HEK293 (cell line): ENCODE results near the gene ZNF423.

Experiments
- CTCF ChIA-PET: fragments of 350-600 bp; formaldehyde crosslinking; extraction: SDS; loops from one replicate; lab custom pipeline; 2021; ENCODE audit warnings: antibody characterized with exemption; lab: Yijun Ruan, JAX
- POLR2A ChIA-PET: fragments of 300-600 bp; formaldehyde crosslinking; extraction: SDS; loops from one replicate; lab custom pipeline; 2020; ENCODE audit warnings: antibody characterized with exemption, inconsistent platforms; lab: Yijun Ruan, JAX
- H3K27ac ChIP-seq: fragments of 200-500 bp; sonication (Bioruptor generic); 2 replicates; pipeline ENCODE4 v1.5.1; 2014; ENCODE audit warnings: low read depth, low read length, control low read depth, inconsistent platforms; ENCODE audit errors: extremely low read depth
- H3K36me3 ChIP-seq, 2 experiments: fragments of 200-500 bp in 1 of 2; sonication (Bioruptor generic) in 1 of 2; 1 replicate in 1 of 2; 2 replicates in 1 of 2; pipeline ENCODE4 v1.5.1; 2014 to 2017; ENCODE audit warnings: inconsistent platforms in 2 of 2, low read length in 2 of 2; ENCODE audit not compliant: control insufficient read depth in 2 of 2, insufficient read depth in 1 of 2
- H3K4me1 ChIP-seq: fragments of 200-500 bp; sonication (Bioruptor generic); 2 replicates; pipeline ENCODE4 v1.5.1; 2014; ENCODE audit warnings: mild to moderate bottlenecking, low read length, inconsistent platforms; ENCODE audit not compliant: control insufficient read depth, insufficient read depth
- H3K4me3 ChIP-seq: 2 replicates; pipeline ENCODE4 v1.5.1; 2011; ENCODE audit warnings: low read depth, mild to moderate bottlenecking, control low read depth, low read length, moderate library complexity
- H3K9me3 ChIP-seq: fragments of 200-500 bp; sonication (Bioruptor generic); 2 replicates; pipeline ENCODE4 v1.5.1; 2014; ENCODE audit warnings: low read depth, low read length, inconsistent platforms; ENCODE audit not compliant: control insufficient read depth, insufficient read depth
- EGR2 ChIP-seq: fragments of 450-650 bp; formaldehyde crosslinking; IDR thresholded peaks from 2 replicates; pipeline ENCODE4 v1.5.1; 2016; ENCODE audit warnings: low read depth, missing biosample characterization, missing genetic modification characterization
- FEZF1 ChIP-seq: fragments of 450-650 bp; formaldehyde crosslinking; IDR thresholded peaks from 2 replicates; pipeline ENCODE4 v1.5.1; 2016; ENCODE audit warnings: missing biosample characterization, missing genetic modification characterization
- GLIS1 ChIP-seq: fragments of 450-650 bp; formaldehyde crosslinking; IDR thresholded peaks from 2 replicates; pipeline ENCODE4 v1.5.1; 2016; ENCODE audit warnings: missing biosample characterization, missing genetic modification characterization
- ZBTB17 ChIP-seq: fragments of 450-650 bp; formaldehyde crosslinking; IDR thresholded peaks from 2 replicates; pipeline ENCODE4 v1.5.1; 2016; ENCODE audit warnings: missing biosample characterization, missing genetic modification characterization
- ZFP69B ChIP-seq: fragments of 450-650 bp; formaldehyde crosslinking; IDR thresholded peaks from 2 replicates; pipeline ENCODE4 v1.5.1; 2016; ENCODE audit warnings: missing biosample characterization, missing genetic modification characterization
- ZNF16 ChIP-seq: fragments of 450-650 bp; formaldehyde crosslinking; IDR thresholded peaks from 2 replicates; pipeline ENCODE4 v1.5.1; 2016; ENCODE audit warnings: low read depth, missing biosample characterization, missing genetic modification characterization
- ZNF202 ChIP-seq: fragments of 450-650 bp; formaldehyde crosslinking; IDR thresholded peaks from 2 replicates; pipeline ENCODE4 v1.5.1; 2016; ENCODE audit warnings: missing biosample characterization, missing genetic modification characterization, borderline replicate concordance
- ZNF501 ChIP-seq: fragments of 450-650 bp; formaldehyde crosslinking; IDR thresholded peaks from 2 replicates; pipeline ENCODE4 v1.5.1; 2016; ENCODE audit warnings: missing biosample characterization, missing genetic modification characterization
- ZNF549 ChIP-seq: fragments of 450-650 bp; IDR thresholded peaks from 2 replicates; pipeline ENCODE4 v1.5.1; 2018; ENCODE audit warnings: missing biosample characterization, missing genetic modification characterization, mild to moderate bottlenecking, inconsistent platforms, moderate library complexity
- ZNF585B ChIP-seq: fragments of 450-650 bp; formaldehyde crosslinking; IDR thresholded peaks from 2 replicates; pipeline ENCODE4 v1.5.1; 2016; ENCODE audit warnings: missing biosample characterization, missing genetic modification characterization
- ZNF610 ChIP-seq: fragments of 450-650 bp; formaldehyde crosslinking; IDR thresholded peaks from 2 replicates; pipeline ENCODE4 v1.5.1; 2016; ENCODE audit warnings: missing biosample characterization, missing genetic modification characterization, borderline replicate concordance
- ZNF701 ChIP-seq: fragments of 450-650 bp; formaldehyde crosslinking; IDR thresholded peaks from 2 replicates; pipeline ENCODE4 v1.5.1; 2016; ENCODE audit warnings: missing biosample characterization, missing genetic modification characterization
- TF ChIP-seq, protein P1 (sequence below): fragments of 450-650 bp; formaldehyde crosslinking; IDR thresholded peaks from 2 replicates; pipeline ENCODE4 v1.5.1; 2016; ENCODE audit warnings: missing biosample characterization, missing genetic modification characterization
- TF ChIP-seq, protein P2 (sequence below): fragments of 450-650 bp; formaldehyde crosslinking; IDR thresholded peaks from 2 replicates; pipeline ENCODE4 v1.5.1; 2017; ENCODE audit warnings: missing biosample characterization, missing genetic modification characterization
- TF ChIP-seq, protein P3 (sequence below): fragments of 450-650 bp; formaldehyde crosslinking; IDR thresholded peaks from 2 replicates; pipeline ENCODE4 v1.5.1; 2016; ENCODE audit warnings: missing biosample characterization, missing genetic modification characterization
- TF ChIP-seq, protein P4 (sequence below): fragments of 450-650 bp; formaldehyde crosslinking; IDR thresholded peaks from 2 replicates; pipeline ENCODE4; 2016; ENCODE audit warnings: missing biosample characterization, missing genetic modification characterization
- TF ChIP-seq, protein P5 (sequence below): fragments of 450-650 bp; formaldehyde crosslinking; IDR thresholded peaks from 2 replicates; pipeline ENCODE4 v1.5.1; 2016; ENCODE audit warnings: missing biosample characterization, missing genetic modification characterization

Gene ZNF423

DNA sequence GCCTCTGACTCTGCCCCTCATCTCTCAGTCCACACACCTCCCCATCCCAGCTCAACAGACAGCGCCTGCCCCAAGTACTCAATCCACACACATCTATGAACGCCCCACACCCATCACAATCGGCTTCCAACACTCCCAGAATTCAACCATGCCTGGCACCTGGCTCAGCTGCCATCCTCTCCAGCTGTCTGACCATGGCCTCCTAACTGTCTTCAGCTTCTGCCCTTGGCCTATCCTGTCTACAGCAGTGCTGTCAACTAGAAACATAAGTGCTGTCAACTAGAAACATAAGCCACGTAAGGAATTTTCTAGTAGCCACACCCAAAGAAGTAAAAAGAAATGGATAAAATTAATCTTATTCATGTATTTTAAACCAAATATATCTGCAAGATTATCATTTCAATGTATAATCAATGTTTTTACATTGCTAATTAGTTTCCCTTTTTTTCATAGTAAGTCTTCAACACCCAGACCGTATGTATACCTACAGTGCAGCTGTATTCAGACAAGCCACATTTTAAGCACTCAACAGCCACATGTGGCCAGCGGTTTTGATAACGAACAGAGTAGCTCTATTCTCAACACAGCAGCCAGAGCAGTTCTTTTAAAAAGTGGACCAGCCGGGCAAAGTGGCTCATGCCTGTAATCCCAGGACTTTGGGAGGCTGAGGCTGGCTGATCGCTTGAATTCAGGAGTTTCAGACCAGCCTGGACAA is 48.6 kb upstream of the ZNF423 start:
- POLR2A ChIA-PET: no interaction called here
- Histone ChIP-seq H3K36me3 (no peaks in the 10 kb centered on the region), H3K27ac (no peak overlapping the region), H3K4me3 (no peak overlapping the region), H3K4me1 (no peaks in the 10 kb centered on the region), H3K9me3 (no peaks in the 10 kb centered on the region)
- CTCF ChIA-PET: interaction anchor here (0.7 to 2.8 kb wide), 2 partner anchors 18 to 47 kb away, joined by 3 to 7 read pairs; no protein-coding TSS in a partner anchor
- TF ChIP-seq, protein P1, sequence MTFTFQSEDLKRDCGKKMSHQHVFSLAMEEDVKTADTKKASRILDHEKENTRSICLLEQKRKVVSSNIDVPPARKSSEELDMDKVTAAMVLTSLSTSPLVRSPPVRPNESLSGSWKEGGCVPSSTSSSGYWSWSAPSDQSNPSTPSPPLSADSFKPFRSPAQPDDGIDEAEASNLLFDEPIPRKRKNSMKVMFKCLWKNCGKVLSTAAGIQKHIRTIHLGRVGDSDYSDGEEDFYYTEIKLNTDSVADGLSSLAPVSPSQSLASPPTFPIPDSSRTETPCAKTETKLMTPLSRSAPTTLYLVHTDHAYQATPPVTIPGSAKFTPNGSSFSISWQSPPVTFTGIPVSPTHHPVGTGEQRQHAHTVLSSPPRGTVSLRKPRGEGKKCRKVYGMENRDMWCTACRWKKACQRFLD (tag by site-specific recombination): no peak
- TF ChIP-seq, protein P2, sequence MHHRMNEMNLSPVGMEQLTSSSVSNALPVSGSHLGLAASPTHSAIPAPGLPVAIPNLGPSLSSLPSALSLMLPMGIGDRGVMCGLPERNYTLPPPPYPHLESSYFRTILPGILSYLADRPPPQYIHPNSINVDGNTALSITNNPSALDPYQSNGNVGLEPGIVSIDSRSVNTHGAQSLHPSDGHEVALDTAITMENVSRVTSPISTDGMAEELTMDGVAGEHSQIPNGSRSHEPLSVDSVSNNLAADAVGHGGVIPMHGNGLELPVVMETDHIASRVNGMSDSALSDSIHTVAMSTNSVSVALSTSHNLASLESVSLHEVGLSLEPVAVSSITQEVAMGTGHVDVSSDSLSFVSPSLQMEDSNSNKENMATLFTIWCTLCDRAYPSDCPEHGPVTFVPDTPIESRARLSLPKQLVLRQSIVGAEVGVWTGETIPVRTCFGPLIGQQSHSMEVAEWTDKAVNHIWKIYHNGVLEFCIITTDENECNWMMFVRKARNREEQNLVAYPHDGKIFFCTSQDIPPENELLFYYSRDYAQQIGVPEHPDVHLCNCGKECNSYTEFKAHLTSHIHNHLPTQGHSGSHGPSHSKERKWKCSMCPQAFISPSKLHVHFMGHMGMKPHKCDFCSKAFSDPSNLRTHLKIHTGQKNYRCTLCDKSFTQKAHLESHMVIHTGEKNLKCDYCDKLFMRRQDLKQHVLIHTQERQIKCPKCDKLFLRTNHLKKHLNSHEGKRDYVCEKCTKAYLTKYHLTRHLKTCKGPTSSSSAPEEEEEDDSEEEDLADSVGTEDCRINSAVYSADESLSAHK (tag by site-specific recombination): no peak
- TF ChIP-seq ZNF549 (tag by site-specific recombination) (no peak), ZNF501 (tag by site-specific recombination) (no peak), ZBTB17 (no peak), GLIS1 (no peak), FEZF1 (tag by site-specific recombination) (no peak)
- TF ChIP-seq, protein P3, sequence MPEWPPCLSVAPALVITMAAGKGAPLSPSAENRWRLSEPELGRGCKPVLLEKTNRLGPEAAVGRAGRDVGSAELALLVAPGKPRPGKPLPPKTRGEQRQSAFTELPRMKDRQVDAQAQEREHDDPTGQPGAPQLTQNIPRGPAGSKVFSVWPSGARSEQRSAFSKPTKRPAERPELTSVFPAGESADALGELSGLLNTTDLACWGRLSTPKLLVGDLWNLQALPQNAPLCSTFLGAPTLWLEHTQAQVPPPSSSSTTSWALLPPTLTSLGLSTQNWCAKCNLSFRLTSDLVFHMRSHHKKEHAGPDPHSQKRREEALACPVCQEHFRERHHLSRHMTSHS (tag by site-specific recombination): no peak

DNA sequence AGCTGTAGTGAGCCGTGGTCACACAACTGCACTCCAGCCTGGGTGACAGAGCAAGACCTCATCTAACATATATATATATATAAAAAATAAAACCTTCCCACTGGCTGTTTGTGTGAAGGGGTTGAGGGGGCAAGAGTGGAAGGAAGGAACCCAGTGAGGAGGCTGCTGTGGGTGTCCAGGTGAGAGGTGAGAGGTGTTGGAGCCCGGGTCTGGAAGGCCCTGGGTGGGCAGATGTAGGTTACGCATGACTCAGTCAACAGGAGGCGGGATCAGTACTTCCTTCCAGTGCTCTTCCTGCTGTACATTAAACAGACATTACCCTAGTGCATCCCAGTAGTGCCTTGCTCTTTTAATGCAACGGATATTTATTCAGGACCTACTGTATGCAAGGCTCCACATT is 47.0 kb upstream of the ZNF423 start:
- Histone ChIP-seq H3K9me3 (no peaks in the 10 kb centered on the region), H3K36me3 (no peaks in the 10 kb centered on the region), H3K27ac (no peak overlapping the region), H3K4me3 (no peak overlapping the region), H3K4me1 (no peaks in the 10 kb centered on the region)
- ChIA-PET POLR2A (no interaction called here), CTCF (no interaction called here)
- TF ChIP-seq, protein P4, sequence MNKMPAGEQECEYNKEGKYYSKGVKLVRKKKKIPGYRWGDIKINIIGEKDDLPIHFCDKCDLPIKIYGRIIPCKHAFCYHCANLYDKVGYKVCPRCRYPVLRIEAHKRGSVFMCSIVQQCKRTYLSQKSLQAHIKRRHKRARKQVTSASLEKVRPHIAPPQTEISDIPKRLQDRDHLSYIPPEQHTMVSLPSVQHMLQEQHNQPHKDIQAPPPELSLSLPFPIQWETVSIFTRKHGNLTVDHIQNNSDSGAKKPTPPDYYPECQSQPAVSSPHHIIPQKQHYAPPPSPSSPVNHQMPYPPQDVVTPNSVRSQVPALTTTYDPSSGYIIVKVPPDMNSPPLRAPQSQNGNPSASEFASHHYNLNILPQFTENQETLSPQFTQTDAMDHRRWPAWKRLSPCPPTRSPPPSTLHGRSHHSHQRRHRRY (tag by site-specific recombination): no peak
- peak; percentile 61 for TF ChIP-seq EGR2 (tag by site-specific recombination)

DNA sequence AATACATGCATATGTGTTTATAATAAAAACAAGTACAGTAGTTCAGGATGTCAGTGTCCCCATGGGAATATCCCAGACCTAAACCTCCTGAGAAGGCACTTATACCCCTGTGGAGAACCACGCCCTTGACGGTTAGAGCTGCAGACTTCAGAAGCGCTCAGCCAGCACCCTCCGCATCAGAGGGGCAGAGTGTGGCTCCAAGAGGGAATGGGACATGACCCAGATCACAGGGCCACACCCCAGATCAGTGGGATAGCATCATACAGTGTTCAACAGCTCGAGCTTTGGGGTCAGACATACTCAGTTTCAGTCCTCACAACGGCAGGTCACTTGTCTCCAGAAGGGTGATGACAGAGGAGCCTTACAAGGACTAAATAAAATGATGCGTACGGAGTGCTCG is 45.8 kb upstream of the ZNF423 start:
- no peak overlapping the region for H3K4me3 ChIP-seq
- ChIA-PET POLR2A (no interaction called here), CTCF (interaction anchor here (1.1 kb wide), 1 partner anchor 56 kb away, joined by 3 read pairs; no protein-coding TSS in a partner anchor)
- H3K9me3 ChIP-seq: no peaks in the 10 kb centered on the region
- H3K4me1 ChIP-seq: no peaks in the 10 kb centered on the region
- TF ChIP-seq ZNF701 (tag by site-specific recombination): no peak
- H3K27ac ChIP-seq: no peak overlapping the region
- no peaks in the 10 kb centered on the region for H3K36me3 ChIP-seq

DNA sequence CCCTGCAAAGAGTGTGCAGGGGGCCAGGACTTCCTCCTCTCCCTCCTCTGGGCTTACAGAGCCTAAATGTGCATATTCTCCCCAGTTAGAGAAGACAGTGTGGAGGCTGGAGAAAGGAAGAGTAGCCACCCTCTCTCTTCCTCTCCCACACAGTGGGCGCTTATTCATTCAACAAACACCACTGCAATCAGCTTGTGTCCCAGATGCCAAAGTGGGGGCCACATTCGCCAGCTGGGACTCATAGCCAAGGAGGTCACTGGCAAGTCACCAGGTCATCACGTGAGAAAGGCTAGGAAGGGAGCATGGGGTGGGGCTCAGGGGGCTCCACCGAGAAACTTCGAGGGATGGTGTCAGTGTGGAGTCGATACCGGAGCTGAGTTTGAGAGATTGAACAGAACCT is 45.0 kb upstream of the ZNF423 start:
- H3K4me1 ChIP-seq: no peaks in the 10 kb centered on the region
- H3K27ac ChIP-seq: no peak overlapping the region
- no peaks in the 10 kb centered on the region for H3K36me3 ChIP-seq
- no peak overlapping the region for H3K4me3 ChIP-seq
- CTCF ChIA-PET: interaction anchor here (1.1 to 1.5 kb wide), 2 partner anchors 20 to 57 kb away, joined by 3 to 4 read pairs; no protein-coding TSS in a partner anchor
- POLR2A ChIA-PET: no interaction called here
- H3K9me3 ChIP-seq: no peaks in the 10 kb centered on the region
- TF ChIP-seq ZNF585B (tag by site-specific recombination) (no peak), ZNF202 (tag by site-specific recombination) (no peak), ZNF610 (tag by site-specific recombination) (no peak), ZNF16 (tag by site-specific recombination) (no peak), ZFP69B (tag by site-specific recombination) (no peak)
- TF ChIP-seq, protein P5, sequence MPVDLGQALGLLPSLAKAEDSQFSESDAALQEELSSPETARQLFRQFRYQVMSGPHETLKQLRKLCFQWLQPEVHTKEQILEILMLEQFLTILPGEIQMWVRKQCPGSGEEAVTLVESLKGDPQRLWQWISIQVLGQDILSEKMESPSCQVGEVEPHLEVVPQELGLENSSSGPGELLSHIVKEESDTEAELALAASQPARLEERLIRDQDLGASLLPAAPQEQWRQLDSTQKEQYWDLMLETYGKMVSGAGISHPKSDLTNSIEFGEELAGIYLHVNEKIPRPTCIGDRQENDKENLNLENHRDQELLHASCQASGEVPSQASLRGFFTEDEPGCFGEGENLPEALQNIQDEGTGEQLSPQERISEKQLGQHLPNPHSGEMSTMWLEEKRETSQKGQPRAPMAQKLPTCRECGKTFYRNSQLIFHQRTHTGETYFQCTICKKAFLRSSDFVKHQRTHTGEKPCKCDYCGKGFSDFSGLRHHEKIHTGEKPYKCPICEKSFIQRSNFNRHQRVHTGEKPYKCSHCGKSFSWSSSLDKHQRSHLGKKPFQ: no peak
